Ammon's horn (tissue), 1 donor: ENCODE results near the gene ACTR3C.
A peak's percentile ranks its signal among the peaks of the same experiment; 100 is the strongest.

Experiments
- DNase-seq: peaks from one replicate; pipeline ENCODE4 v3.0.0-alpha.2; 2016; ENCODE audit warnings: low spot score

Gene ACTR3C

GRCh38 chr7:150358988-150359621 is 35.8 kb upstream of the ACTR3C start:
- no peak for DNase-seq

- no peak for DNase-seq
These were observed 35.1 kb upstream of the ACTR3C start for GRCh38 chr7:150358433-150358832.

GRCh38 chr7:150357771-150358427 is 34.6 kb upstream of the ACTR3C start:
- DNase-seq: no peak

- DNase-seq: peak; percentile 2
These were observed 33.9 kb upstream of the ACTR3C start for GRCh38 chr7:150357270-150357669.

DNA sequence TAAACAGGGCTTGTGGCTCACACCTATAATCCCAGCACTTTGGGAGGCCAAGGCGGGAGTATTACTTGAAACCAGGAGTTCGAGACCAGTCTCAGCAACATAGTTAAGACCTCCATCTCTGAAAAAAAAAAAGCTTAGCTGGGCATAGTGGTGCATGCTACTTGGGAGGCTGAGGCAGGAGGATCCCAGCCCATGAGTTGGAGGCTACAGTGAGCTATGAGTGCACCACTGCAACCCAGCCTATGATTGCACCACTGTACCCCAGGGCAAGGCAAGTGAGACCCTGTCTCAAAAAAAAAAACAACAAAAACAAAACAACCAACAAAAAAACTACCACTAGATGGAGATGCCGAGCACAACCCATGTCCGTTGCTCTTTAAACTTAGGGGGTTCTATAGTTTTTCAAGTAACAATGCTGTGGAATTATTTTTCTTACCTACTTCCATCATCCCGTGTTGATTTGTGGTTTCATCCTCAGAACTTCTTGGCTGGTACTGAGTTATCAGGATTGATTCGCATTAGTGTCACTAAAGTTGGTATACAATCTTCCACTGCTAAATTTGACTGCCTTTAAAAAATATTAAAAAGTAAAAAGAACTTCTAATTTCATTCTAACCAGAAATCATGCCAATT is 33.0 kb upstream of the ACTR3C start:
- peak; percentile 37 for DNase-seq

GRCh38 chr7:150355666-150356059 is 32.3 kb upstream of the ACTR3C start:
- DNase-seq: no peak

GRCh38 chr7:150351587-150352194 is 28.3 kb upstream of the ACTR3C start:
- DNase-seq: no peak

DNA sequence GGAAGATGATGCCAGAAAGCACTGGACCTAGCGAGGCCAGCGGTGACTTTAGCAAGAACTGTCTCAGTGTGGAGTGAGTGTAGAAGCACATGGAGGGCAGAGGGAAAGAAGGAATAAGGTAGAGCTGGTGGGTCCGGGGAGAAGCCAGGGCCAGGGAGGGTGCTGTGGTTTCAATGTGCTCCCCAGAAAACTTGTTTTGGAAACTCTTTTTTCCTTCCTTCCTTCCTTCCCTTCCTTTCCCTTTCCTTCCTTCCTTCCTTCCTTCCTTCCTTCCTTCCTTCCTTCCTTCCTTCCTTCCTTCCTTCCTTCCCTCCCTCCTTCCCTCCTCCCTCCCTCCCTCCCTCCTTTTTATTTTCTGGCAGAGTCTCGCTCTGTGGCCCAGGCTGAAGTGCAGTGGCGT is 23.6 kb upstream of the ACTR3C start:
- DNase-seq: no peak

GRCh38 chr7:150345012-150345411 is 21.7 kb upstream of the ACTR3C start:
- no peak for DNase-seq

- no peak for DNase-seq
These were observed 21.0 kb upstream of the ACTR3C start for GRCh38 chr7:150344299-150344698.

DNA sequence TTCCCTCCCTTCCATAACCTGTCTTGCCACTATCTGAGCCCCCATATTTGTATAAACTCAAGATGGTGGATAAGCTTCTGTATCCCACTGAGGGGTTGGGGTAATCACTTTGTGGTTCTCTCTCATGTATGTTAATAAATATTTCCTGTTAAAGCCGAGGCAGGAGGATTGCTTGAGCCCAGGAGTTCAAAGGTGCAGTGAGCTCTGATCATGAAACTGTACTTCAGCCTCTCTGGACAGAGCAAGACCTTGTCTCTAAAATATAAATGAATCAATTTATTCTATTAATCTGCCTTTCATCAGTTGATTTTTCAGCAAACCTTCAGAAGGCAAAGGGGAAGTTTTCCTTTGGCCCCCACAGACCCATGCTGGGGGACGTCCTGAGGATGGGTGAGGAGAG is 19.9 kb upstream of the ACTR3C start:
- no peak for DNase-seq

- DNase-seq: no peak
These were observed 18.7 kb upstream of the ACTR3C start for GRCh38 chr7:150342121-150342408.

GRCh38 chr7:150341263-150342120 is 18.1 kb upstream of the ACTR3C start, which contains the start of gene RARRES2:
Gene RARRES2, minus strand, starts transcription at chr7:150341629. Its CDS starts 1,020 bp downstream, at chr7:150340609.
- no peak for DNase-seq

- no peak for DNase-seq
These were observed 17.5 kb upstream of the ACTR3C start for GRCh38 chr7:150340875-150341262.

GRCh38 chr7:150340024-150340749 is 16.8 kb upstream of the ACTR3C start:
- no peak for DNase-seq

GRCh38 chr7:150339409-150339809 is 16.1 kb upstream of the ACTR3C start:
- no peak for DNase-seq

DNA sequence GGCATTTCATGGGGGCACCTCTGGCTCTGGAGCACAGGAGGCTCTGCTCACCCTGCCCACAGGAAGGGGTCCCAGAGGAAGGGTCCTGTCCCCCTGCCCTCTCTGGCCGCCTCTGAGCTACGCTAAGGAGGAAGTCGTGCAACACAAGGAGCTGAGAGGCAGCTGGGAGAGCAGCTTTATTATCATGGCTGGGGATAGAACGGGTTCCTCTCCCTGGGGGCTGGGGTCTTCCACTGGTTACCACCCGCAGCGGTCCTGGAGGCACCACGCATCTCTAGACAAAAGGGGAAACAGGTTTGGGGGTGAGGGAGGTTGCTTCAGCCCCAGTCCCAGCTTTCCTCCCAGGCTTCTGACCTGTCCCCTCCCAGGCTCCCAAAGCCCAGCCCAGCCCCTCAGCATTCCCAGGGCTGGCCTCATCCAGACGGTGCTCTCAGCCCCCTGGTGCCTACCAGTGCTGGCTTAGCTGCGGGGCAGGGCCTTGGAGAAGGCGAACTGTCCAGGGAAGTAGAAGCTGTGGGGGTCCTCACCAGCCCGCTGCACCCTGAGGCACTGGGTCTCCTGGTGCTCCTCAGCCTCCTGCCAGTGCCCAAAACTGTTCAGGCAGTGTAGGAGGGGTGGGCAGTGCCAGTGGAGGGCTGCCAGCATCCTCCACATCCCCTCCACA is 15.0 kb upstream of the ACTR3C start:
- DNase-seq: no peak

GRCh38 chr7:150337659-150338081 is 14.3 kb upstream of the ACTR3C start:
- DNase-seq: no peak

- DNase-seq: no peak
These were observed 13.8 kb upstream of the ACTR3C start for GRCh38 chr7:150337179-150337578.

DNA sequence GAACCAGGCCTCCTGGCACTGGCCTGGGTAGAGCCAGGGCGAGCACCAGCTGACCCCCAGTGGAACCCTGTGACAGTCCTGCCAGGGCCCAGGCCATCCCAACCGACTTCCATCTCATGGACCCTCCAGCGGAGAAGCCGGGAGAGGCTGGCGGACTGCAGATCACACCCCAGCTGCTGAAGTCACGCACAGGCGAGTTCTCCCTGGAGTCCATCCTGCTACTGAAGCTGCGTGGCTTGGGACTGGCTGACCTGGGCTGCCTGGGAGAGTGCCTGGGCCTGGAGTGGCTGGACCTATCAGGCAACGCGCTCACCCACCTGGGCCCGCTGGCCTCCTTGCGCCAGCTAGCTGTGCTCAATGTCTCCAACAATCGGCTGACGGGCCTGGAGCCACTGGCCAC is 13.4 kb upstream of the ACTR3C start:
- no peak for DNase-seq

GRCh38 chr7:150335774-150336112 is 12.4 kb upstream of the ACTR3C start:
- no peak for DNase-seq
